Aorta (tissue), 5 donors: ENCODE measurements around the gene FAM131B. TPM values are rescaled to one million over a fixed set of nuclear protein-coding genes. Genes with fewer than 3 reads are reported as not detected.

Source experiments
- ATAC-seq: fragments of 200-7000 bp; cut with Tn5 transposase; one replicate; pipeline ENCODE4 v1.9.1; 2022; ENCODE audit warnings: moderate library complexity; ENCODE audit not compliant: low FRiP score
- DNase-seq, 2 donors: peaks; one replicate each; pipeline ENCODE4 v3.0.0-alpha.2; 2020
- H3K27ac ChIP-seq, 2 donors: one replicate each; pipeline ENCODE4 v1.5.1; 2013; ENCODE audit warnings: low read length in 2 of 2, mild to moderate bottlenecking in 2 of 2, moderate library complexity in 2 of 2, control low read depth in 1 of 2, inconsistent platforms in 1 of 2, low read depth in 1 of 2
- H3K27me3 ChIP-seq, 2 donors: one replicate each; pipeline ENCODE4 v1.6.1; 2013; ENCODE audit warnings: control low read depth in 1 of 2, low read length in 1 of 2, mild to moderate bottlenecking in 1 of 2, moderate library complexity in 1 of 2; ENCODE audit not compliant: insufficient read depth in 2 of 2, control insufficient read depth in 1 of 2
- H3K36me3 ChIP-seq, 2 donors: one replicate each; pipeline ENCODE4 v1.6.1; 2013; ENCODE audit warnings: control low read depth in 1 of 2, low read length in 1 of 2, mild to moderate bottlenecking in 1 of 2; ENCODE audit not compliant: insufficient read depth in 2 of 2, control insufficient read depth in 1 of 2
- H3K4me1 ChIP-seq, 2 donors: one replicate each; pipeline ENCODE4 v1.6.1; 2013; ENCODE audit warnings: low read length in 2 of 2, control low read depth in 1 of 2, mild to moderate bottlenecking in 1 of 2, moderate library complexity in 1 of 2; ENCODE audit not compliant: insufficient read depth in 2 of 2, control insufficient read depth in 1 of 2
- H3K4me3 ChIP-seq, 2 donors: one replicate each; pipeline ENCODE4 v1.5.1; 2013; ENCODE audit warnings: low read length in 2 of 2, control low read depth in 1 of 2, mild to moderate bottlenecking in 1 of 2
- H3K9me3 ChIP-seq: one replicate; pipeline ENCODE4 v1.6.1; 2013; ENCODE audit warnings: mild to moderate bottlenecking, low read length; ENCODE audit not compliant: control insufficient read depth
- WGBS, 2 donors: extraction: QIAGEN DNeasy Blood & Tissue Kit; methylation state at CpG; one replicate each; pipeline ENCODE4 v1.1.7; 2013; 5-methylcytosine and 5-hydroxymethylcytosine counted together
- intact Hi-C, 2 donors: fragments of 100-400 bp; cut with DNase I; formaldehyde crosslinking; loops; one replicate each; pipeline versions ENCODE4 v1.14.2 to v1.15.0; 2022
- polyA plus RNA-seq, 2 donors: library from polyadenylated mRNA; stranded (reverse); fragments of 200-250 nt; gene quantifications; one replicate each; pipeline ENCODE4 v1.2.3, GENCODE V29; 2013
- total RNA-seq, 2 donors: library from RNA; stranded (reverse); fragmentation: NEBNext Ultra II Directional; extraction: Animal tissue kit (Norgen Biotek cat#: 25700); gene quantifications; one replicate each; pipeline ENCODE4 v1.2.1, GENCODE V29; 2021
- donor health status: healthy with polysubstance abuse.
- donor health status: Bipolar disorder and iron deficiency.
- donor health status: DM: no; HTN: no; CAD: no.
- donor health status: DM: no; HTN: no; CAD: no.
- donor health status: DM: yes; HTN: yes; CAD: no.

The FAM131B gene
- total and polyA plus RNA-seq, 4 donors, result 0.41 to 3.8 (median 1.9) TPM

GRCh38 chr7:143368387-143368786 is 5.9 kb upstream of the FAM131B start:
- H3K9me3 ChIP-seq, result no peaks in the 10 kb centered on the region
- no peaks in the 10 kb centered on the region for H3K4me1 ChIP-seq
- ATAC-seq, result no peak
- H3K4me3 ChIP-seq, result no peak overlapping the region
- H3K27ac ChIP-seq, result no peak overlapping the region
- H3K36me3 ChIP-seq, result no peaks in the 10 kb centered on the region
- intact Hi-C loops, result no loop called here
- DNase-seq, result peak in 1 of 2 donors; percentile 2
- 93 to 100% methylated on average over 1 of the region's 1 CpG for WGBS, 2 donors
- H3K27me3 ChIP-seq, result no peaks in the 10 kb centered on the region

GRCh38 chr7:143367972-143368371 is 5.5 kb upstream of the FAM131B start:
- 86 to 89% methylated on average over 4 of the region's 4 CpGs for WGBS, 2 donors
- intact Hi-C loops, result no loop called here
- Histone ChIP-seq H3K4me3 (no peak overlapping the region), H3K36me3 (no peaks in the 10 kb centered on the region), H3K4me1 (no peaks in the 10 kb centered on the region), H3K27me3 (no peaks in the 10 kb centered on the region), H3K9me3 (no peaks in the 10 kb centered on the region), H3K27ac (no peak overlapping the region)
- peak in 1 of 2 donors; percentile 42 for DNase-seq
- ATAC-seq, result no peak

- H3K9me3 ChIP-seq, result no peaks in the 10 kb centered on the region
- no peaks in the 10 kb centered on the region for H3K27me3 ChIP-seq
- no peaks in the 10 kb centered on the region for H3K4me1 ChIP-seq
- peak overlapping the region; percentile 62 to 66 for H3K4me3 ChIP-seq
- DNase-seq (peak in 1 of 2 donors; percentile 63), ATAC-seq (no peak)
- intact Hi-C loops, result loop anchor here in 1 of 2 donors (5.0 kb wide), 1 partner anchor 54 kb away; no protein-coding TSS in a partner anchor
- H3K27ac ChIP-seq, result no peak overlapping the region
- 51 to 55% methylated on average over 19 of the region's 19 CpGs for WGBS, 2 donors
- no peaks in the 10 kb centered on the region for H3K36me3 ChIP-seq
These were observed 764 bp upstream of the FAM131B start for GRCh38 chr7:143363016-143363937.

GRCh38 chr7:143361552-143362130 is 872 bp downstream of the FAM131B start:
- no peak for ATAC-seq
- Histone ChIP-seq H3K9me3 (no peaks in the 10 kb centered on the region), H3K4me3 (peak overlapping the region; percentile 62 to 66), H3K27me3 (no peaks in the 10 kb centered on the region), H3K36me3 (no peaks in the 10 kb centered on the region), H3K27ac (no peak overlapping the region), H3K4me1 (no peaks in the 10 kb centered on the region)
- WGBS, 2 donors, result 2% methylated on average over 33 to 46 of the region's 46 CpGs
- no peak for DNase-seq
- intact Hi-C loops, result loop anchor here in 1 of 2 donors (5.0 kb wide), 1 partner anchor 56 kb away; no protein-coding TSS in a partner anchor

GRCh38 chr7:143360788-143361551 is 1.5 kb downstream of the FAM131B start:
- Histone ChIP-seq H3K4me3 (no peak overlapping the region), H3K36me3 (no peaks in the 10 kb centered on the region), H3K4me1 (no peaks in the 10 kb centered on the region), H3K9me3 (no peaks in the 10 kb centered on the region), H3K27ac (no peak overlapping the region), H3K27me3 (no peaks in the 10 kb centered on the region)
- DNase-seq, result no peak
- intact Hi-C loops, result loop anchor here in 1 of 2 donors (5.0 kb wide), 1 partner anchor 56 kb away; no protein-coding TSS in a partner anchor
- 51 to 60% methylated on average over 19 of the region's 19 CpGs for WGBS, 2 donors
- ATAC-seq, result no peak

GRCh38 chr7:143359771-143360353 is 2.7 kb downstream of the FAM131B start:
- no peak for ATAC-seq
- Histone ChIP-seq H3K27me3 (no peaks in the 10 kb centered on the region), H3K4me3 (no peak overlapping the region), H3K9me3 (no peaks in the 10 kb centered on the region), H3K27ac (no peak overlapping the region), H3K36me3 (no peaks in the 10 kb centered on the region), H3K4me1 (no peaks in the 10 kb centered on the region)
- no peak for DNase-seq
- 82 to 86% methylated on average over 11 of the region's 11 CpGs for WGBS, 2 donors
- intact Hi-C loops, result loop anchor here in 1 of 2 donors (5.0 kb wide), 1 partner anchor 57 kb away; no protein-coding TSS in a partner anchor

GRCh38 chr7:143358626-143359025 is 3.9 kb downstream of the FAM131B start:
- H3K27ac ChIP-seq, result no peak overlapping the region
- intact Hi-C loops, result no loop called here
- H3K4me3 ChIP-seq, result no peak overlapping the region
- WGBS, 2 donors, result 93% methylated on average over 12 of the region's 12 CpGs
- H3K36me3 ChIP-seq, result no peaks in the 10 kb centered on the region
- DNase-seq (no peak), ATAC-seq (no peak)
- H3K4me1 ChIP-seq, result no peaks in the 10 kb centered on the region
- H3K9me3 ChIP-seq, result no peaks in the 10 kb centered on the region
- H3K27me3 ChIP-seq, result no peaks in the 10 kb centered on the region

GRCh38 chr7:143356414-143357050 is 6.0 kb downstream of the FAM131B start:
- no peak overlapping the region for H3K4me3 ChIP-seq
- intact Hi-C loops, result no loop called here
- WGBS, 2 donors, result 94 to 95% methylated on average over 13 of the region's 13 CpGs
- ATAC-seq (no peak), DNase-seq (no peak)
- no peaks in the 10 kb centered on the region for H3K9me3 ChIP-seq
- no peaks in the 10 kb centered on the region for H3K27me3 ChIP-seq
- H3K36me3 ChIP-seq, result no peaks in the 10 kb centered on the region
- no peaks in the 10 kb centered on the region for H3K4me1 ChIP-seq
- H3K27ac ChIP-seq, result no peak overlapping the region
